CD14-positive monocyte (primary cell): ENCODE data around the gene NAT14. TPM values are rescaled to one million over a fixed set of nuclear protein-coding genes. Genes with fewer than 3 reads are reported as not detected.
"Not testable (repeated sequence)": the region's sequence is repeated elsewhere in the genome, so short reads cannot be mapped to it uniquely, and the experiment has no call there.

Source experiments
- DNase-seq, 3 donors: peaks; one replicate each; pipeline ENCODE4 v3.0.0-alpha.2; 2011 to 2022
- H2AFZ ChIP-seq: 2 replicates; pipeline ENCODE4 v1.6.0; 2012; ENCODE audit warnings: mild to moderate bottlenecking, low read depth, low read length, inconsistent platforms; ENCODE audit not compliant: insufficient read depth, poor library complexity, severe bottlenecking
- H3K27ac ChIP-seq, 2 donors: 1 replicate in 1 of 2; 2 replicates in 1 of 2; pipeline ENCODE4 v1.5.1; 2012 to 2013; ENCODE audit warnings: low read length in 2 of 2, control low read depth in 1 of 2, inconsistent platforms in 1 of 2, low read depth in 1 of 2, mild to moderate bottlenecking in 1 of 2
- H3K27me3 ChIP-seq, 2 donors: one replicate each; pipeline versions ENCODE4 v1.6.0 to v1.6.1; 2011 to 2013; ENCODE audit warnings: low read length in 2 of 2; ENCODE audit not compliant: control insufficient read depth in 2 of 2, insufficient read depth in 2 of 2
- H3K36me3 ChIP-seq, 2 donors: replicated peaks in 1 of 2; 1 replicate in 1 of 2; 2 replicates in 1 of 2; pipeline versions ENCODE4 v1.5.1 to v1.6.1; 2012 to 2013; ENCODE audit warnings: low read length in 2 of 2, control low read depth in 1 of 2, inconsistent platforms in 1 of 2, mild to moderate bottlenecking in 1 of 2; ENCODE audit not compliant: insufficient read depth in 2 of 2, control insufficient read depth in 1 of 2
- H3K4me1 ChIP-seq, 2 donors: 1 replicate in 1 of 2; 2 replicates in 1 of 2; pipeline versions ENCODE4 v1.5.1 to v1.6.1; 2012 to 2013; ENCODE audit warnings: low read length in 2 of 2, control low read depth in 1 of 2, inconsistent platforms in 1 of 2, mild to moderate bottlenecking in 1 of 2, moderate library complexity in 1 of 2; ENCODE audit not compliant: insufficient read depth in 2 of 2, control insufficient read depth in 1 of 2
- H3K4me2 ChIP-seq: replicated peaks from 2 replicates; pipeline ENCODE3; 2012; ENCODE audit warnings: low read length, moderate library complexity, mild to moderate bottlenecking; ENCODE audit not compliant: poor library complexity, severe bottlenecking; ENCODE audit errors: extremely low read depth
- H3K4me3 ChIP-seq, 3 experiments: fragments of 200-600 bp in 1 of 3; sonication (generic) in 1 of 3; replicated peaks in 1 of 3; 1 replicate in 2 of 3; 2 replicates in 1 of 3; pipeline ENCODE4 v1.5.1; 2011 to 2013; ENCODE audit warnings: low read length in 3 of 3, mild to moderate bottlenecking in 3 of 3, control low read depth in 2 of 3, low read depth in 2 of 3, inconsistent platforms in 1 of 3, moderate library complexity in 1 of 3
- H3K79me2 ChIP-seq: 2 replicates; pipeline ENCODE4 v1.6.0; 2012; ENCODE audit warnings: mild to moderate bottlenecking, control low read depth, inconsistent platforms, low read length, moderate library complexity; ENCODE audit not compliant: insufficient read depth
- H3K9ac ChIP-seq: 2 replicates; pipeline ENCODE4 v1.6.0; 2017; ENCODE audit warnings: low read length, mild to moderate bottlenecking; ENCODE audit not compliant: insufficient read depth, poor library complexity, severe bottlenecking
- H3K9me3 ChIP-seq, 2 donors: replicated peaks in 1 of 2; 1 replicate in 1 of 2; 2 replicates in 1 of 2; pipeline versions ENCODE4 v1.5.1 to v1.6.1; 2012 to 2013; ENCODE audit warnings: low read length in 2 of 2, control low read depth in 1 of 2; ENCODE audit not compliant: control insufficient read depth in 1 of 2, insufficient read depth in 1 of 2
- H4K20me1 ChIP-seq: 2 replicates; pipeline ENCODE4 v1.6.0; 2012; ENCODE audit warnings: mild to moderate bottlenecking, low read length, control low read depth, moderate library complexity; ENCODE audit not compliant: insufficient read depth
- H3K27ac Mint-ChIP-seq, 7 donors: one replicate each; pipeline ENCODE4 v1.8.0; 2020; ENCODE audit warnings: mild to moderate bottlenecking in 7 of 7, mixed read lengths in 7 of 7, moderate library complexity in 6 of 7, inconsistent platforms in 2 of 7
- H3K27me3 Mint-ChIP-seq, 3 donors: one replicate each; pipeline ENCODE4 v1.8.0; 2021 to 2022; ENCODE audit warnings: low read depth in 3 of 3, mild to moderate bottlenecking in 3 of 3, mixed read lengths in 3 of 3, moderate library complexity in 3 of 3, inconsistent platforms in 1 of 3
- H3K36me3 Mint-ChIP-seq, 2 donors: one replicate each; pipeline ENCODE4 v1.8.0; 2020; ENCODE audit warnings: mixed read lengths in 2 of 2, inconsistent platforms in 1 of 2, mild to moderate bottlenecking in 1 of 2
- H3K4me1 Mint-ChIP-seq: one replicate; pipeline ENCODE4 v1.8.0; 2020; ENCODE audit warnings: mild to moderate bottlenecking, mixed read lengths
- H3K4me3 Mint-ChIP-seq, 2 donors: one replicate each; pipeline ENCODE4 v1.8.0; 2020; ENCODE audit warnings: mild to moderate bottlenecking in 2 of 2, mixed read lengths in 2 of 2, moderate library complexity in 1 of 2
- H3K9me3 Mint-ChIP-seq, 7 donors: one replicate each; pipeline ENCODE4 v1.8.0; 2020 to 2022; ENCODE audit warnings: mixed read lengths in 7 of 7, mild to moderate bottlenecking in 6 of 7, moderate library complexity in 6 of 7, inconsistent platforms in 2 of 7
- CTCF ChIP-seq: fragments of 200-600 bp; IDR thresholded peaks from one replicate; pipeline ENCODE4 v1.8.0; 2022; ENCODE audit warnings: antibody characterized with exemption, mild to moderate bottlenecking
- WGBS: methylation state at CpG from one replicate; pipeline ENCODE4 v1.1.5; 2013; ENCODE audit warnings: missing lambda C conversion rate; ENCODE audit not compliant: insufficient coverage; 5-methylcytosine and 5-hydroxymethylcytosine counted together
- intact Hi-C, 2 donors: fragments of 100-400 bp; cut with micrococcal nuclease; formaldehyde crosslinking; loops; one replicate each; pipeline versions ENCODE4 v1.15.0 to v1.15.1; 2023
- polyA plus RNA-seq, 3 donors: library from polyadenylated mRNA; depleted of rRNA in 1 of 3; unstranded in 2 of 3; stranded (reverse) in 1 of 3; fragments of 300-500 nt in 2 of 3; fragments of >200 nt in 1 of 3; fragmentation: Illumina TruSeq in 2 of 3; gene quantifications; 1 replicate in 2 of 3; 2 replicates in 1 of 3; pipeline ENCODE4 v1.2.3, GENCODE V29; 2012 to 2021

NAT14 gene
- polyA plus RNA-seq, 3 donors = 1.5 to 2.2 (median 1.9) TPM

GRCh38 chr19:55447421-55448174, 37.4 kb upstream of the NAT14 start:
- TF ChIP-seq CTCF = no peak
- no peak overlapping the region for H3K9ac ChIP-seq
- H2AFZ ChIP-seq = no peak overlapping the region
- no peak for DNase-seq
- WGBS = 49% methylated on average over 9 of the region's 16 CpGs
- H3K27ac Mint-ChIP-seq = no peak overlapping the region
- H3K27me3 Mint-ChIP-seq = peaks cover 23 to 58% (median 49%) of the 10 kb centered on the region in 3 donors
- H3K4me3 Mint-ChIP-seq = no peak overlapping the region
- H4K20me1 ChIP-seq = no peaks in the 10 kb centered on the region
- H3K79me2 ChIP-seq = no peaks in the 10 kb centered on the region
- H3K4me2 ChIP-seq = no peak overlapping the region
- H3K4me3 ChIP-seq = no peak overlapping the region
- H3K4me1 ChIP-seq = peaks cover 5 to 7% of the 10 kb centered on the region in 2 donors
- no peak overlapping the region for H3K27ac ChIP-seq
- H3K36me3 Mint-ChIP-seq = peaks cover 2 to 3% of the 10 kb centered on the region in 2 donors
- H3K36me3 ChIP-seq = no peaks in the 10 kb centered on the region
- peaks cover 23 to 72% of the 10 kb centered on the region in 2 donors for H3K27me3 ChIP-seq
- H3K9me3 ChIP-seq = peaks cover 0 to 20% of the 10 kb centered on the region in 2 donors
- H3K9me3 Mint-ChIP-seq = peaks cover 0 to 20% (median 8%) of the 10 kb centered on the region in 7 donors
- intact Hi-C loops = no loop called here
- H3K4me1 Mint-ChIP-seq = peaks cover 8% of the 10 kb centered on the region

- H2AFZ ChIP-seq, H4K20me1 ChIP-seq, H3K4me3 ChIP-seq, H3K4me2 ChIP-seq, H3K9ac ChIP-seq, H3K27ac Mint-ChIP-seq, H3K4me1 Mint-ChIP-seq, DNase-seq, H3K36me3 Mint-ChIP-seq, H3K79me2 ChIP-seq, intact Hi-C loops, H3K4me1 ChIP-seq, H3K36me3 ChIP-seq, H3K27ac ChIP-seq, H3K4me3 Mint-ChIP-seq: not testable (repeated sequence)
- H3K9me3 Mint-ChIP-seq = peaks cover 0 to 23% (median 10%) of the 10 kb centered on the region in 7 donors
- H3K27me3 Mint-ChIP-seq = peaks cover 28 to 58% (median 47%) of the 10 kb centered on the region in 3 donors
- Histone ChIP-seq H3K9me3 (peaks cover 4 to 20% of the 10 kb centered on the region in 2 donors), H3K27me3 (peaks cover 20 to 73% of the 10 kb centered on the region in 2 donors)
- WGBS = 100% methylated on average over 3 of the region's 5 CpGs
Observed at GRCh38 chr19:55448175-55448490, 36.9 kb upstream of the NAT14 start.
